Measurements from ENCODE around the gene IQCE.

DNA sequence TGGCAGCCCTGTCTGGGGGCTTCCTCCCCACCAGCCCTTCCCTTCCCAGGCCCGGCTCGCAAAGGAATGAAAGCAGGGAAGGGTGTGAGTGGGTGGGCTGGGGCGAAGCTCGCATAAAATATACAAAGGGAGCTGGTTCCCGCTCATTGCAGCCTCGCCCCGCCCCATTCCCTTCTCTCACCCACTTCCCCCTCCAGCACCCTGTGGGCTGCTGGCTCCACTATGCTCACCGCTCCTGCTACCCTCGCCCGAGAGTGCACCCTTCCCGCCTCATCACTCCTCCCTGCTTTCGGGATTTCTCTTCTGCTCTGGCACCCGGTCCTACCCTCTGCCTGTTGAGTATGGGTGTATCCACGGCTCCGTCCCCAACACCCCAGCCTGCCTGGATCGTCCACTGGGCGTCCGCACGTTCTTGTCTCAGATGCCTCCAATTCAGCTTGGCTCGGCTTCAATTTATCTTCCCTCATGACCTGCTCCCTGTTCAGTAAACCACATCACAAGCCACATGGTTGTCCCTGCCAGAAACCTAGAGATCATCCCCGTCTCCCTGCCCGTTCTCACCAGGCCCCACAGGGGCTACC, 58.6 kb downstream of the IQCE start:
- TF ChIP-seq EP300 (IDR thresholded peaks at IDR 0.05) (no peak), POLR2AphosphoS5 (IDR thresholded peaks at IDR 0.05) (no peak), POLR2A (IDR thresholded peaks at IDR 0.05) (no peak)
- TF ChIP-seq, protein P1, sequence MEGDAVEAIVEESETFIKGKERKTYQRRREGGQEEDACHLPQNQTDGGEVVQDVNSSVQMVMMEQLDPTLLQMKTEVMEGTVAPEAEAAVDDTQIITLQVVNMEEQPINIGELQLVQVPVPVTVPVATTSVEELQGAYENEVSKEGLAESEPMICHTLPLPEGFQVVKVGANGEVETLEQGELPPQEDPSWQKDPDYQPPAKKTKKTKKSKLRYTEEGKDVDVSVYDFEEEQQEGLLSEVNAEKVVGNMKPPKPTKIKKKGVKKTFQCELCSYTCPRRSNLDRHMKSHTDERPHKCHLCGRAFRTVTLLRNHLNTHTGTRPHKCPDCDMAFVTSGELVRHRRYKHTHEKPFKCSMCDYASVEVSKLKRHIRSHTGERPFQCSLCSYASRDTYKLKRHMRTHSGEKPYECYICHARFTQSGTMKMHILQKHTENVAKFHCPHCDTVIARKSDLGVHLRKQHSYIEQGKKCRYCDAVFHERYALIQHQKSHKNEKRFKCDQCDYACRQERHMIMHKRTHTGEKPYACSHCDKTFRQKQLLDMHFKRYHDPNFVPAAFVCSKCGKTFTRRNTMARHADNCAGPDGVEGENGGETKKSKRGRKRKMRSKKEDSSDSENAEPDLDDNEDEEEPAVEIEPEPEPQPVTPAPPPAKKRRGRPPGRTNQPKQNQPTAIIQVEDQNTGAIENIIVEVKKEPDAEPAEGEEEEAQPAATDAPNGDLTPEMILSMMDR (IDR thresholded peaks at IDR 0.05) = no peak

All from gastroesophageal sphincter (tissue), 3 donors.